Chondrocyte (in vitro differentiated cells): ENCODE results near the gene LGALSL. TPM values are rescaled to one million over a fixed set of nuclear protein-coding genes. Genes with fewer than 3 reads are reported as not detected.

ENCODE experiments used
- DNase-seq: peaks from one replicate; pipeline ENCODE4 v3.0.0; 2021; ENCODE audit warnings: mixed read lengths, low spot score
- H3K27ac Mint-ChIP-seq: one replicate; pipeline ENCODE4 v1.8.0; 2021; ENCODE audit warnings: mild to moderate bottlenecking, moderate library complexity, mixed read lengths; ENCODE audit not compliant: unreplicated experiment
- H3K27me3 Mint-ChIP-seq: 2 replicates; pipeline ENCODE4 v1.8.0; 2021; ENCODE audit warnings: low read depth, mixed read lengths
- H3K36me3 Mint-ChIP-seq: 2 replicates; pipeline ENCODE4 v1.8.0; 2021; ENCODE audit warnings: low read depth, mixed read lengths
- H3K4me1 Mint-ChIP-seq: 2 replicates; pipeline ENCODE4 v1.8.0; 2021; ENCODE audit warnings: low read depth, mild to moderate bottlenecking, mixed read lengths
- H3K4me3 Mint-ChIP-seq: one replicate; pipeline ENCODE4 v1.8.0; 2021; ENCODE audit warnings: mild to moderate bottlenecking, moderate library complexity, mixed read lengths; ENCODE audit not compliant: unreplicated experiment
- H3K9me3 Mint-ChIP-seq: 2 replicates; pipeline ENCODE4 v1.8.0; 2021; ENCODE audit warnings: low read depth, mixed read lengths
- total RNA-seq: library from RNA; stranded (reverse); gene quantifications from 3 replicates; pipeline ENCODE4 v1.2.1, GENCODE V29; 2021
- TF ChIP-seq, protein P1 (sequence below): fragments of 200-600 bp; sonication (generic); IDR thresholded peaks from 2 replicates; pipeline ENCODE4 v1.5.0; 2021; ENCODE audit warnings: antibody characterized with exemption, mild to moderate bottlenecking, moderate library complexity

The LGALSL gene
- total RNA-seq, 1 donor from 2014 or later: 25.0 TPM

DNA sequence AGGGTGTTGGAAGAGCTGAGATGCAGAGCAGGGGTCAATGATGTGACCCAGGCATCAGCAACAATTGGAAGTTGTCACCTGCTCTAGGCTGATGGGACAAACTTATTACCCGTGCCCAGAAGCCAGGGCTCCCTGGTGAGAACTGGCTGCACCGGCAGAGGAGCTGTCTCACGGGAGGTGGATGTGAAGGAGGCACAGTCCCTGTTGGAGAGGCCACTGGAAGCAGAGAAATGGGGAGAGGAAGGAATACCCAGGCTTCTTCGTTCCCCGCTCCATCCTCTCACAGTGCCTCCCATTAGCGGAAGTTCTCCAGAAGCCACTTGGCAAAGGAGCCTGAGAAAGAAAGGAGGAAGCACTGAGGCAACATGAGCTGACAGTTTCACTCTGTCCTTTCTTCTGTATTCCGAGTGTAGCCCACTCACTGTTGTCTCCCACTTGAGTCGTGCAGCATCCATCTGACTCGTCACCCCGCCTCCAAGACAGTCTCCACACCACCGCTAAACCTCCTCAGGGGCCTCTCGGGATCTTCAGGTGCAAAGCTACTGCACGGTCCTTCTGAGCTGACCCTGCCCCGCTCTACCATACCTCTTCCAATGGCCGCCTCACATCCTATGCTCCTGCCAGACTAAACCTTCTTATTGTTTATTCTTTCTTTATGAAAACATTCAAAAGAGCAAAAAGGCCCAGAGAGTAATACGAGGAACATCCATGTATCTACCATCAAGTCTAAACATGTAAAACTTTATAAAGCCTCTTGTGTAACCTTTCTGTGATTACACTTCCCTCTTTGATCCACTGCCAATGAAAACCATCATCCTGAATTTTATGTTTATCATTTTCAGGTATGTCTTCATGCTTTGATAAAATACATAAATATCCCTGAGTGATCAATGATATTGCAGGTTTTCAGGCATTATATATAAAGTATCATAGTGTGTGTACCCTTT, 51.1 kb downstream of the LGALSL start:
- Mint-ChIP-seq H3K4me3 (no peak overlapping the region), H3K27me3 (peaks cover 6% of the 10 kb centered on the region), H3K27ac (no peak overlapping the region), H3K4me1 (no peaks in the 10 kb centered on the region), H3K9me3 (no peaks in the 10 kb centered on the region), H3K36me3 (no peaks in the 10 kb centered on the region)
- TF ChIP-seq, protein P1, sequence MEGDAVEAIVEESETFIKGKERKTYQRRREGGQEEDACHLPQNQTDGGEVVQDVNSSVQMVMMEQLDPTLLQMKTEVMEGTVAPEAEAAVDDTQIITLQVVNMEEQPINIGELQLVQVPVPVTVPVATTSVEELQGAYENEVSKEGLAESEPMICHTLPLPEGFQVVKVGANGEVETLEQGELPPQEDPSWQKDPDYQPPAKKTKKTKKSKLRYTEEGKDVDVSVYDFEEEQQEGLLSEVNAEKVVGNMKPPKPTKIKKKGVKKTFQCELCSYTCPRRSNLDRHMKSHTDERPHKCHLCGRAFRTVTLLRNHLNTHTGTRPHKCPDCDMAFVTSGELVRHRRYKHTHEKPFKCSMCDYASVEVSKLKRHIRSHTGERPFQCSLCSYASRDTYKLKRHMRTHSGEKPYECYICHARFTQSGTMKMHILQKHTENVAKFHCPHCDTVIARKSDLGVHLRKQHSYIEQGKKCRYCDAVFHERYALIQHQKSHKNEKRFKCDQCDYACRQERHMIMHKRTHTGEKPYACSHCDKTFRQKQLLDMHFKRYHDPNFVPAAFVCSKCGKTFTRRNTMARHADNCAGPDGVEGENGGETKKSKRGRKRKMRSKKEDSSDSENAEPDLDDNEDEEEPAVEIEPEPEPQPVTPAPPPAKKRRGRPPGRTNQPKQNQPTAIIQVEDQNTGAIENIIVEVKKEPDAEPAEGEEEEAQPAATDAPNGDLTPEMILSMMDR: no peak
- no peak for DNase-seq

GRCh38 chr2:64506686-64507085, 52.7 kb downstream of the LGALSL start:
- no peak for DNase-seq
- Mint-ChIP-seq H3K27ac (no peak overlapping the region), H3K9me3 (no peaks in the 10 kb centered on the region), H3K27me3 (peaks cover 4% of the 10 kb centered on the region), H3K4me3 (no peak overlapping the region), H3K4me1 (no peaks in the 10 kb centered on the region), H3K36me3 (no peaks in the 10 kb centered on the region)
- TF ChIP-seq, protein P1: no peak

Other genes starting within 250 kb of the LGALSL start
- 14.0 to 17.3 TPM (median 17.0 TPM) in 3 replicates for gene AFTPH, start 70.2 kb downstream of the LGALSL start, total RNA-seq
- 18.1 to 20.5 TPM (median 20.3 TPM) in 3 replicates for gene SERTAD2, start 199.8 kb downstream of the LGALSL start, total RNA-seq